DMS53 treated with DMSO at 0.1 percent for 48 hours (cell line): ENCODE data around the gene HSPA1A.
"Not testable (repeated sequence)": the region's sequence is repeated elsewhere in the genome, so short reads cannot be mapped to it uniquely, and the experiment has no call there.

Experiments
- DNase-seq: peaks from one replicate; lab custom pipeline; 2025; ENCODE audit not compliant: unreplicated experiment; lab: John Stamatoyannopoulos, UW

HSPA1A gene

GRCh38 chr6:31834367-31835250 is 19.3 kb downstream of the HSPA1A start:
- peak; percentile 88 for DNase-seq

- peak; percentile 23 for DNase-seq
Observed at GRCh38 chr6:31836047-31836473, 20.7 kb downstream of the HSPA1A start.

GRCh38 chr6:31836474-31837368 is 21.4 kb downstream of the HSPA1A start:
- no peak for DNase-seq

DNA sequence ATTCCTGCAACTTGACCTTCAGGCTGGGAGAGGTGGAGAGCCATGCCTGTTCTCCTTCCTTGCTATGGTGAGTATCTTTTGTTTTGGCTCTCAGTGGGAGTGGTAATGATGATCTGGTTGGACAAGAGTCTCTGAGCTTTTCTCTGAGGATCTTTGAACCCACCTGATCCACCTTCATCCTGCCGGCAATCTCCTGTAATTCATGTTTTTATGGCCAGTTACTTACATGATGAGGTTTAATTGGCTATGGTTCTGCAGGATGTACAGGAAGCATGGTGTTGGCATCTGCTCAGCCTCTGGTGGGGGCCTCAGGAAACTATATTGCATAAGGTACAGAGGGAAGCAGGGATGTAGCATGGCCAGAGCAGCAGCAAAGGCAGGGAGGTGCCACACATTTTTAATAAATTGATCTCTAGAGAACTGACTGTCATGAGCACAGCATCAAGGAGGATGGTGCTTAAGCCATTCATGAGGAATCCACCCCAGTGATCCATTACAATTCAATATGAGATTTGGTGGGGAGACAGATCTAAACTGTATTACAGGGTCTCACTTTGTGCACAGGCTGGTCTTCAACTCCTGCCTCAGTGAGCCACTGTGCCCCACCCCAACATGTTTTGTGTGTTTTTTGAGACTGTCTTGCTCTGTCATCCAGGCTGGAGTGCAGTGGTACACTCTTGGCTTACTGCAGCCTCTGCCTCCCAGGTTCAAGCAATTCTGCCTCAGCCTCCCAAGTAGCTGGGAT is 22.2 kb downstream of the HSPA1A start:
- no peak for DNase-seq

GRCh38 chr6:31838114-31838553 is 22.8 kb downstream of the HSPA1A start:
- not testable (repeated sequence) for DNase-seq

DNA sequence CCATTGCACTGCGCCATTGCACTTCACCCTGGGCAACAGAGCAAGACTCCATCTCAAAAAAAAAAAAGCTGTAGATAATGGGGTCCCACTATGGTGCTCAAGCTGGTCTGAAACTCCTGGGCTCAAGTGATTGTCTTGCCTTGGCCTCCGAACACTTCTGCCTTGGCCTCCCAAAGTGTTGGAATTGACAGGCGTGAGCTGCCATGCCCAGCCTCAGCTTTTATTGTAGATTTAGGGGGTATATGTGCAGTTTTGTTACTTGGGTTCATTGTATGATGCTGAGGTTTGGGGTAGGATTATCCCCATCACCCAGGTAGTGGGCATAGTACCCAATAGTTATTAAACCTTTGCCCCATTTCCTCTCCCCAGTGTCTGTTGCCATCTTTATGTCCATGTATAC is 23.6 kb downstream of the HSPA1A start:
- DNase-seq: no peak

- not testable (repeated sequence) for DNase-seq
Observed at GRCh38 chr6:31839779-31840126, 24.4 kb downstream of the HSPA1A start.

DNA sequence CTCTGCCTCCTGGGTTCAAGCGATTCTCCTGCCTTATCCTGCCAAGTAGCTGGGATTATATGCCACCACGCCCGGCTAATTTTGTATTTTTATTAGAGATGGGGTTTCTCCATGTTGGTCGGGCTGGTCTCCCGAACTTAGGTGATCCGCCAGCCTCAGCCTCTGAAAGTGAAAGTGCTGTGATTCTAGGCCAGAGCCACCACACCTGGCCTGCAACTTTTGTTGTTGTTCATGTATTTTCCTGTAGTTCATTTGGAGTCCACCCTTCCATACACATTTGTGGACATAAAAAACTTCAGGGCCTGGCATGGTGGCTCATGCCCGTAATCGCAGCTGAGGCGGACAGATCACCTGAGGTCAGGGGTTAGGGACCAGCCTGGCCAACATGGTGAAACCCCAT is 26.7 kb downstream of the HSPA1A start:
- DNase-seq: no peak

DNA sequence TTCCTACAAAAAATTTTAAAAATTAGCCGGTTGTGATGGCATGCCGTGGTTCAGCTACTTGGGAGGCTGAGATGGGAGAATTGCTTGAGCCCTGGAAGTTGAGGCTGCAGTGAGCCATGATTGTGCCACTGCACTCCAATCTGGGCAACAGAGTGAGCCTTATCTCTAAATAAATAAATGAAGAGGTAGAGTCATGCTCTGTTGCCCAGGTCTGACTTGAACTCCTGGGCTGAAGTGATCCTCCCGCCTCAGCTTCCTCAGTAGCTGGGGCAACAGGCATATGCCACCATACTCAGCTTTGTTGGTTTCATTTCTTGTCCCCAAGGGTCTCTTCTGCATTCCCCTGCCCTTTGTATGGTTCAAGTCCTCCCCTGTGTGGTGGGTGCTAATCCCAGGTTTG is 29.2 kb downstream of the HSPA1A start:
- no peak for DNase-seq

- no peak for DNase-seq
Observed at GRCh38 chr6:31847276-31847978, 32.1 kb downstream of the HSPA1A start.

GRCh38 chr6:31850765-31851484 is 35.6 kb downstream of the HSPA1A start:
- no peak for DNase-seq

DNA sequence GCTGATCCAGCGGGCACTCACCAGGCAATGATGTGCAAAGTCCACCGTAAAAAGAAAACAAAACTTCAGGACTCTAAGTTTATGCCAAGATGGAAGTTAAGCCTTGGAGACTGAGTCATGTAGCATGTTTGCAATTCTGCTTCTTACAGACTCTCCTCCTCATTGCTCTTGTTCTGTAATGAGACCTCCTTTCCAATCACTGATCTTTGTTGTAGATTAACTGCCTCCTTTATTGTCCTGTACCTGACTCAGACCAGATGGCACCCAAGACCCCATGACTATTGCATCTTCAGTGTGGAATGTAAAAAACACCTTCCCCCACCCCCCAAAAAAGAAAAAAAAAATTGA is 36.1 kb downstream of the HSPA1A start:
- DNase-seq: no peak

DNA sequence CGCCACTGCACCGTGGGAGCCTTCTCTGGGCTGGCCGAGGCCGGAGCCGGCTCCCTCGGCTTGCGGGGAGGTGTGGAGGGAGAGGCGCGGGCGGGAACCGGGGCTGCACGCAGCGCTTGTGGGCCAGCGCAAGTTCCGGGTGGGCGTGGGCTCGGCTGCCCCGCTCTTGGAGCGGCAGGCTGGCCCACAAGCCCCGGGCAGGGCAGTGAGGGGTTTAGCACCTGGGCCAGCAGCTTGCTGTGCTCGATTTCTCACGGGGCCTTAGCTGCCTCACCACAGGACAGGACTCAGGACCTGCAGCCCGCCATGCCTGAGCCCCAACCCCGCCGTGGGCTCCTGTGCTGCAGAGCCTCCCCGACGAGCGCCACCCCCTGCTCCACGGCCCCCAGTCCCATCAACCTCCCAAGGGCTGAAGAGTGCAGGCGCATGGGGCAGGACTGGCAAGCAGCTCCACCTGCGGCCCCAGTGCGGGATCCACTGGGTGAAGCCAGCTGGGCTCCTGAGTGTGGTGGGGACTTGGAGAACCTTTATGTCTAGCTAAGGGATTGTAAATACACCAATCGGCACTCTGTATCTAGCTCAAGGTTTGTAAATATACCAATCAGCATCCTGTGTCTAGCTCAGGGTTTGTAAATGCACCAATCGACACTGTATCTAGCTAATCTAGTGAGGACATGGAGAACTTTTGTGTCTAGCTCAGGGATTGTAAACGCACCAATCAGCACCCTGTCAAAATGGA is 36.8 kb downstream of the HSPA1A start:
- not testable (repeated sequence) for DNase-seq

DNA sequence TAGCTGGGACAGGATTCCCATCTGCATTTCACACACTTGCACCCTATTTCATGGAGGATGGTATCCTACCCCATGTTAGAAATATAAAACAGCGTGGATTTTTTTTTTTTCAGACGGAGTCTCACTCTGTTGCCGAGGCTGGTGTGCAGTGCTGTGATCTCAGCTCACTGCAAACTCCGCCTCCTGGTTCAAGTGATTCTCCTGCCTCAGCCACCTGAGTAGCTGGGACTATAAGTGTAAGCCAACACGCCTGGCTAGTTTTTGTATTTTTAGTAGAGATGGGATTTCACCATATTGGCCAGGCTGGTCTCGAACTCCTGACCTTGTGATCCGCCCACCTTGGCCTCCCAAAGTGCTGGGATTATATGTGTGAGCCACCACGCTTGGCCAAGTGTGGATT is 42.4 kb downstream of the HSPA1A start:
- DNase-seq: not testable (repeated sequence)

DNA sequence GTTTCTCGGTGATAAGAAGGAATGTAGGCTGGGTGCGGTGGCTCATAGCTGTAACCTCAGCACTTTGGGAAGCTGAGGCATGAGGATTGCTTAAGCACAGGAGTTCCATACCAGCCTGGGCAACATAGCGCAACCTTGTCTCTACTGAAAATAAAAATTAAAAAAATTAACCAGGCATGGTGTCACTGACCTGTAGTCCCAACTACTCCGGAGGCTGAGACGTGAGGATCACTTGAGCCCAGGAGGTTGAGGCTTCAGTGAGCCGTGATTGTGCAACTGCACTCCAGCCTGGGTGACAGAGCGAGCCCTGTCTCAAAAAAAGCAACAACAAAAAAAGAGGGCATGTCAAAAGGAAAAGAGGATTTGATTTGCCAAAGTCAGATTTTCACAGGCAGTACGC is 43.4 kb downstream of the HSPA1A start:
- no peak for DNase-seq

DNA sequence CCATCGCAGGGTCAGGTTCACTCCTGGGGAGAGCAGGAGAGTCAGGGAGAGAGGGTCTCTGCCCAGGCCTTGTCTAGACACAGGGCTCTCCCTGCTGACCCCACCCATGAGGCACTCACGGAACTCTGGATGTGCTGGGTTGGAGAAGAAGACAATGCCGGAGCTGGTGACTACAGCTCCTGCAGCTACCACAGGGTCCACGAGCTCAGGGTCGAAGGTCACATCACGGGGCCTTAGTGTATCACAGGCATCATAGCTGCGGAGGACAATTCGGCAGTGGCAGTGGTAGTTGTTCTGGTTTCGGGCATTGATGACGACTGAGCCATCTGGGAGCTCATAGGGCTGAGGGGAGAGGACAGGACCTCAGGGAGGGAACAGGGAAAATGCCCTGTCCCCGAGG is 44.6 kb downstream of the HSPA1A start:
- DNase-seq: no peak

DNA sequence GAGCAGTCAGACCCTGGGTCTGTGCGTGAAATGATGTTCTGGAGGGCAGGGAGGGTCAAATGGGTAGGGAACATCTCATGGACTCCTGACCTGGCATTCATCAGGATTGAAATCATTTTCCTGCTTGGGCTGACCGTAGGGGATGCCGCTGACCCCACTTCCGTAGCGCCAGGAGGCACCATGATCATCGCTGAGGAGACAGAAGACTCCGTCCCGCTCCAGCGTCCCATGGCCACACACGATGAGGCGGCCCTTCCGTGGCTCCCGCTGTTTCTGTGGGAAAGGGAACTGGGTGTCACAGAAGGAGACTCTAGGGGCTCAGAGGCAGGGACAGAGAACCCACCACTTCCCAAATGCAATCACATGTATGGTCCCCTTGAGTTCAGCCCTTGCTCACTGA is 45.0 kb downstream of the HSPA1A start:
- no peak for DNase-seq

GRCh38 chr6:31861150-31861549 is 45.8 kb downstream of the HSPA1A start:
- no peak for DNase-seq

- DNase-seq: no peak
Observed at GRCh38 chr6:31861919-31862343, 46.6 kb downstream of the HSPA1A start.
